HG03469 (cell line): ENCODE data around the gene MRPS34.

ENCODE experiments used
- ATAC-seq: cut with Tn5 transposase; IDR thresholded peaks from one replicate; pipeline ENCODE4 v1.9.1; 2021; ENCODE audit warnings: mild to moderate bottlenecking, moderate library complexity, moderate number of reproducible peaks; ENCODE audit not compliant: unreplicated experiment

MRPS34 gene

GRCh38 chr16:1794908-1795666 is 22.2 kb upstream of the MRPS34 start:
- ATAC-seq: no peak

- ATAC-seq: no peak
Observed at GRCh38 chr16:1794221-1794871, 21.4 kb upstream of the MRPS34 start.

GRCh38 chr16:1793578-1794220 is 20.8 kb upstream of the MRPS34 start, which contains the start of gene IGFALS:
TSS of gene IGFALS (minus strand) at chr16:1793705. CDS start at chr16:1793652, 53 bp downstream.
- ATAC-seq: no peak

- no peak for ATAC-seq
Observed at GRCh38 chr16:1792836-1793577, 20.1 kb upstream of the MRPS34 start.

GRCh38 chr16:1791943-1792812 is 19.2 kb upstream of the MRPS34 start:
- ATAC-seq: no peak

- ATAC-seq: no peak
Observed at GRCh38 chr16:1791256-1791942, 18.5 kb upstream of the MRPS34 start.

GRCh38 chr16:1790611-1791255 is 17.8 kb upstream of the MRPS34 start:
- ATAC-seq: no peak

GRCh38 chr16:1790261-1790610 is 17.3 kb upstream of the MRPS34 start:
- ATAC-seq: no peak

GRCh38 chr16:1789643-1790045 is 16.7 kb upstream of the MRPS34 start:
- no peak for ATAC-seq

- ATAC-seq: no peak
Observed at GRCh38 chr16:1788708-1789100, 15.8 kb upstream of the MRPS34 start.

- ATAC-seq: no peak
Observed at GRCh38 chr16:1788095-1788707, 15.3 kb upstream of the MRPS34 start.

- ATAC-seq: no peak
Observed at GRCh38 chr16:1787322-1788094, 14.6 kb upstream of the MRPS34 start.

- ATAC-seq: no peak
Observed at GRCh38 chr16:1787056-1787321, 14.1 kb upstream of the MRPS34 start.

GRCh38 chr16:1786242-1787055 is 13.5 kb upstream of the MRPS34 start:
- no peak for ATAC-seq

GRCh38 chr16:1785846-1786170 is 12.9 kb upstream of the MRPS34 start:
- no peak for ATAC-seq

- no peak for ATAC-seq
Observed at GRCh38 chr16:1784977-1785845, 12.3 kb upstream of the MRPS34 start.
